Stimulated activated naive CD8-positive, alpha-beta T cell treated with anti-CD3 and anti-CD28 coated beads, Interleukin-15, amount 100 ng/mL, for 72 hours (primary cell): ENCODE measurements around the gene MRPL24.
A peak's percentile ranks its signal among the peaks of the same experiment; 100 is the strongest.

Experiments
- ATAC-seq: fragments of 150-1000 bp; cut with Tn5 transposase; 2 replicates; pipeline ENCODE4 v1.10.0; 2021; ENCODE audit warnings: mild to moderate bottlenecking, moderate library complexity
- DNase-seq, 2 donors: peaks; one replicate each; pipeline ENCODE4 v3.0.0; 2021 to 2022
- H3K27ac Mint-ChIP-seq, 2 donors: one replicate each; pipeline ENCODE4 v1.8.0; 2022; ENCODE audit warnings: mild to moderate bottlenecking in 2 of 2, mixed read lengths in 2 of 2, moderate library complexity in 2 of 2
- H3K27me3 Mint-ChIP-seq: one replicate; pipeline ENCODE4 v1.8.0; 2022; ENCODE audit warnings: mixed read lengths
- H3K4me1 Mint-ChIP-seq: one replicate; pipeline ENCODE4 v1.8.0; 2022; ENCODE audit warnings: mild to moderate bottlenecking, mixed read lengths
- H3K4me3 Mint-ChIP-seq, 2 donors: one replicate each; pipeline ENCODE4 v1.8.0; 2022; ENCODE audit warnings: mild to moderate bottlenecking in 2 of 2, mixed read lengths in 2 of 2, moderate library complexity in 1 of 2
- H3K9me3 Mint-ChIP-seq, 2 donors: one replicate each; pipeline ENCODE4 v1.8.0; 2022; ENCODE audit warnings: mixed read lengths in 2 of 2

Gene MRPL24

GRCh38 chr1:156750191-156750672 is 9.3 kb upstream of the MRPL24 start:
- ATAC-seq (peak; percentile 10), DNase-seq (peak in 1 of 2 donors; percentile 43)
- peak overlapping the region; percentile 80 to 93 for H3K4me3 Mint-ChIP-seq
- no peaks in the 10 kb centered on the region for H3K27me3 Mint-ChIP-seq
- peaks cover 65% of the 10 kb centered on the region for H3K4me1 Mint-ChIP-seq
- H3K9me3 Mint-ChIP-seq = no peaks in the 10 kb centered on the region
- H3K27ac Mint-ChIP-seq = peak overlapping the region; percentile 92 to 97

DNA sequence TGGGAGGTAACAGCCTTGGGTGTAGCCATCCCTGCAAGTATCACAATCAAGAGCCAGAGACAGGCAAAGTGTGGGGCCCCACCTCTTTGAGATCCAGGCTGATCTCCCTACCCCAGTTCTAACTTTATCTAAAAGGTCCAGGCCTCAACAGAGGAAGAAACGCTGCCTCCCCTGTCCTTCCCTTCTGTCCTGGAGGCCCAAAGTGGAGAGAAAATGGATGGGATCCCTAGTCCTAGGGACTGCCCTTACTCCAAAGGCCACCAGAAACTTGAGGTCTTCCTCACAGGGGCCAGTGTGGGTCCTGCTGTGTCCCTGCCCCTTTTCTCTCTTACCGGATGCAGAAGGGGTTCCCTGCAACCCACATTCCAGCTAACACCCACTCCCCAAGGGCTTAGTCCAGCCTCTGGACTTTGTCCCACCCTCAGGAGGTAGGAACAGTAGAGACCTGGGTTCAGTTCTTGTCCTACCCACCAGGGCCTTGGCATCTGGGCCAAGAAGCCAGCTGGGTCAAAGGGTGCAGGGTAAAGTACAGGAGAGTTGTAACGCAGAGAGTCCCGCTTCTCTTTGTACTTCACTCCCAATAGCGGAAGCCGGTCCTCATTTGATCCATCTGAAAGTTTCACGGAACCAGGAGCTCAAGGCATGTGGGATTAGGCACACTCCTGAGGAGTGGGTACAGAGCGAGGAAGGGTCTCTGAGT is 8.7 kb upstream of the MRPL24 start:
- DNase-seq (no peak), ATAC-seq (no peak)
- peak overlapping the region; percentile 92 to 97 for H3K27ac Mint-ChIP-seq
- H3K4me3 Mint-ChIP-seq = peak overlapping the region; percentile 80 to 93
- H3K27me3 Mint-ChIP-seq = no peaks in the 10 kb centered on the region
- peaks cover 67% of the 10 kb centered on the region for H3K4me1 Mint-ChIP-seq
- no peaks in the 10 kb centered on the region for H3K9me3 Mint-ChIP-seq

GRCh38 chr1:156748670-156749418 is 8.0 kb upstream of the MRPL24 start:
- peak overlapping the region; percentile 80 to 93 for H3K4me3 Mint-ChIP-seq
- H3K27me3 Mint-ChIP-seq = no peaks in the 10 kb centered on the region
- ATAC-seq (no peak), DNase-seq (no peak)
- no peaks in the 10 kb centered on the region for H3K9me3 Mint-ChIP-seq
- H3K27ac Mint-ChIP-seq = peak overlapping the region; percentile 92 to 97
- peaks cover 73% of the 10 kb centered on the region for H3K4me1 Mint-ChIP-seq

GRCh38 chr1:156747742-156748669 is 7.1 kb upstream of the MRPL24 start:
- Mint-ChIP-seq H3K4me1 (peaks cover 79% of the 10 kb centered on the region), H3K27me3 (no peaks in the 10 kb centered on the region), H3K4me3 (peak overlapping the region; percentile 80 to 93), H3K9me3 (no peaks in the 10 kb centered on the region), H3K27ac (peak overlapping the region; percentile 92 to 97)
- no peak for DNase-seq
- ATAC-seq = no peak

DNA sequence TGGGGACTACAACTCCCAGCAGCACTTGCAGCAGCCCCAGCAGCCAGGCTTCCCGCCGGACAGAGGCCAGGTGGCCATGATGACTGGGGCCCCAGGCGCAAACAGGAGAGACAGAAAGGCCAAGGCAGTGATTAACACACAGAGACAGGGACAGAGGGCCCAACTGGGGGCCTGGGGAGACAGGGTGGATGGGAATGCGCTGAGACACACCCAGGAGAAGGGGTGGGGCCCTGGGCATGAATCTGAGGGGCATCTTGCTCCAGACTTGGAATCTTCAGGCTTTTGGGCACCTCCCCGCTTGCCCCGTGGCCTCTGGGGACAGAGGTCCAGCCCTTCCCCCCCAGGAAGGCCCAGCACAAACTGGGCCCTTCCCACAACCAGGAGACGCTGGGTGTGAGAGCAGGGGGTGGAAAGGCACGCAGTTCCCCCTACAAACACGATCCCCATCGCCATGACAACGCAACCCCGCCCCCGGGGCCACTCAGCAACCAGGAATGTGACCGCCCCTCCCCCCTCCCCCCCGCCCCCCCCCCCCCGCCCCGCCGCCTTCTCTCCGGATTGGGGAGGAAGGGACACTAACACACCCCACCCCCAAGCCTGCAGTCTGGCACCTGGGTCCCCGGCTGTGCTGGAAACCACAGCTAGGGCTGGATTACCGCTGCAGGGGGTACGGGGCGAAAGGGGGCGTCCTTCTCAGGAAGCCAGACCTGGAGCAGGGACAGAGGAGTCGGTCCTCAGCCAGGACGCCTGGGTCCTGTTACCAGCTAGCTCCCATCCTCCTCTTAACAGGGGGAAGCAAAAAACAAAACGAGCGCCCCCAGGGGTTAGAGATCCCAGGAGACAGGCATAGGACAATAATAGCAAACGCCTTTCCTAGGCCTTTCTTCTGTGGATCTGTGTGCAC is 6.1 kb upstream of the MRPL24 start:
- ATAC-seq (no peak), DNase-seq (no peak)
- peak overlapping the region; percentile 82 to 96 for H3K27ac Mint-ChIP-seq
- H3K27me3 Mint-ChIP-seq = no peaks in the 10 kb centered on the region
- peaks cover 84% of the 10 kb centered on the region for H3K4me1 Mint-ChIP-seq
- H3K4me3 Mint-ChIP-seq = peak overlapping the region; percentile 80 to 93
- no peaks in the 10 kb centered on the region for H3K9me3 Mint-ChIP-seq

GRCh38 chr1:156746406-156746727 is 5.5 kb upstream of the MRPL24 start:
- Mint-ChIP-seq H3K27ac (peak overlapping the region; percentile 66 to 96), H3K4me3 (peak overlapping the region; percentile 80 to 93), H3K9me3 (no peaks in the 10 kb centered on the region), H3K27me3 (no peaks in the 10 kb centered on the region), H3K4me1 (peaks cover 90% of the 10 kb centered on the region)
- no peak for ATAC-seq
- no peak for DNase-seq

- Mint-ChIP-seq H3K27me3 (no peaks in the 10 kb centered on the region), H3K4me1 (peaks cover 94% of the 10 kb centered on the region), H3K4me3 (peak overlapping the region in 1 of 2 donors; percentile 1), H3K27ac (peak overlapping the region in 1 of 2 donors; percentile 66), H3K9me3 (no peaks in the 10 kb centered on the region)
- DNase-seq (no peak), ATAC-seq (no peak)
Observed at GRCh38 chr1:156745881-156746280, 5.0 kb upstream of the MRPL24 start.

GRCh38 chr1:156744786-156745419 is 4.0 kb upstream of the MRPL24 start:
- DNase-seq (no peak), ATAC-seq (no peak)
- no peaks in the 10 kb centered on the region for H3K27me3 Mint-ChIP-seq
- H3K4me3 Mint-ChIP-seq = no peak overlapping the region
- no peaks in the 10 kb centered on the region for H3K9me3 Mint-ChIP-seq
- H3K4me1 Mint-ChIP-seq = peaks cover 88% of the 10 kb centered on the region
- H3K27ac Mint-ChIP-seq = peak overlapping the region; percentile 4 to 85

- no peaks in the 10 kb centered on the region for H3K27me3 Mint-ChIP-seq
- DNase-seq (no peak), ATAC-seq (no peak)
- no peak overlapping the region for H3K4me3 Mint-ChIP-seq
- H3K4me1 Mint-ChIP-seq = peaks cover 84% of the 10 kb centered on the region
- H3K9me3 Mint-ChIP-seq = no peaks in the 10 kb centered on the region
- H3K27ac Mint-ChIP-seq = peak overlapping the region; percentile 23 to 85
Observed at GRCh38 chr1:156744344-156744743, 3.5 kb upstream of the MRPL24 start.

DNA sequence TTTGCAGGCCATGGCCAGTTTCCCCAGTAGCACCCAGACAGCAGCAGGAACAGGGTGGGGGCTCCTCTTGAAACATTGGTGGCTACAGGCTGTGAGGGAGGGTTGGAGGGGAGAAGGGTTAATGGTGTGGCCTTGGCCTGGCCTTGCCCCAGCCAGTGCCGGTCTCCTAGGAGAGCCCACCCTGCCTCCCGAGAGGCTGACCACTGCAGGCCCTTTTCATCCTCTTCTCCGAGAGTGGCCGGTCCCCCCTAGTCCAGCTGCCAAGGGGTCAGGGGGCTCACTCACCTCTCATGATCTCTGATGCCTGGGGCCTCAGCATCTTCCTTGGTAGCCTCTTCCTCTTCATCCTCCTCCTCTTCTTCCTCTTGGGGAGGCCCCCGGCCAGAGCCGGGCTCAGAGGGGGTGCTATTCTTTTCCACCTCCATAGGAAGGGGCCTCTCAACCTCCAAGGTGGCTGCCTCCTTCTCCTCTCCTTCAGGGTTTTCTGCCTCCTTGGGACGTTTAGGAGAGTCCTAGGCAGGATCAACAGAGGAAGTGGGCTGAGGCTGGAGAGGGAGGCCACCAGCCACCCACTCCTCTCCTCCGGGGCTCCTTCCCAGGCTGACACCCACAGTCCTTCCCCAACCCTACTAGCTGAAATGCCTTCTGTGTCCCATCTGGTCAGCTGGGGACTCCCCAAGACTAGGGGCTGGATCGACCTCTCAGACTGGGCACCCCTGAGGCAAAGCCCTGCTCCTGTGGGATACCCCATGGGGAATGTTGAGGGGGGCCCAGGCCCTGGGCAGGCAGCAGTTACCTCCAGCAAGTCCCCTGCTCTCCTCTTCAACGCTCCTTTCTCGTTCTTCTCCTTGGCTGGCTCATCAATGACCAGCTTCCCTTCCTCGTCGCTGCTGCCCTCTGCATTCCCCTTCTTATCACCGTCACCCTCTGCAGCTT is 2.7 kb upstream of the MRPL24 start:
- Mint-ChIP-seq H3K4me3 (no peak overlapping the region), H3K9me3 (no peaks in the 10 kb centered on the region), H3K27ac (peak overlapping the region; percentile 23 to 80), H3K4me1 (peaks cover 84% of the 10 kb centered on the region), H3K27me3 (no peaks in the 10 kb centered on the region)
- DNase-seq = no peak
- no peak for ATAC-seq

DNA sequence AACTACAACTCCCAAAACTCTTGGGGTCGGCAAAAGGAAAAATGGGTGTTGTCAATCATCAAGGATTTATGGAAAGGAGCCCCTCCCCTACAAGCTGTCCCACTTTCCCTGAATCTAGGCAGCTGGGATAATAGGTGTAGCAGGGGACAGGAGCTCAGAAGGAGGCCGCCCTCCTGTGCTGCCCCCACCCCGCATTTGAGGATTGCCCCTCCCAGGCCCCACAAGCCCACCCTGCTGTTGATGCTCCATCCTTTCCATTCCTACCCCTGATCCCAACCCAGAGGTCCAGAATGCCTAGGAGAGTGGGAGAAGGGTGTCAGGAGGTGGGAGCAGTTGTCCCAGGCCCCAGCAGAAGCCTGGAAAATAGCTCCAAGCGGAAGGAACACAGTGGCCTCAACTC is 1.9 kb upstream of the MRPL24 start:
- ATAC-seq (no peak), DNase-seq (no peak)
- Mint-ChIP-seq H3K4me3 (no peak overlapping the region), H3K27me3 (no peaks in the 10 kb centered on the region), H3K27ac (no peak overlapping the region), H3K9me3 (no peaks in the 10 kb centered on the region), H3K4me1 (peaks cover 80% of the 10 kb centered on the region)

DNA sequence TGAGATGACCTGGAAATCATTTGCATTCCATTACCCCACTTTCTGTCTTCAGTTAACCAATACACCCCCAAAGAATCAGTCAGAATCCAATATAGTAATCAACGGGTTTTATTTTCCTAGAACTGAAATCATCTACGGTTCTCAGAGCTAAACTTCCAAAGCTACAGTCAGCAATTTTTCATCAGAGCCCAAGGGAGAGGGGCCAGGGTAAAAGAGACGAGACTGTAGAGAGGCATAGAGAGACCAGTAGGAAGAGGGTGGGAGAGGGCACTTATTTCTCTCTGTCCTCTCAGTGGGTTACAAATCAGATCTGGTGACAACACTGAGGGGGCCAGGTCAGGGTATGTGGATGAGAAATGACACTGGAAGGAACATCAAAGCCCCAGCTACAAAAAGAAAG is 1.1 kb upstream of the MRPL24 start:
- Mint-ChIP-seq H3K4me1 (peaks cover 78% of the 10 kb centered on the region), H3K9me3 (no peaks in the 10 kb centered on the region), H3K4me3 (peak overlapping the region; percentile 95 to 98), H3K27me3 (no peaks in the 10 kb centered on the region), H3K27ac (peak overlapping the region; percentile 47 to 92)
- ATAC-seq = no peak
- DNase-seq = no peak

DNA sequence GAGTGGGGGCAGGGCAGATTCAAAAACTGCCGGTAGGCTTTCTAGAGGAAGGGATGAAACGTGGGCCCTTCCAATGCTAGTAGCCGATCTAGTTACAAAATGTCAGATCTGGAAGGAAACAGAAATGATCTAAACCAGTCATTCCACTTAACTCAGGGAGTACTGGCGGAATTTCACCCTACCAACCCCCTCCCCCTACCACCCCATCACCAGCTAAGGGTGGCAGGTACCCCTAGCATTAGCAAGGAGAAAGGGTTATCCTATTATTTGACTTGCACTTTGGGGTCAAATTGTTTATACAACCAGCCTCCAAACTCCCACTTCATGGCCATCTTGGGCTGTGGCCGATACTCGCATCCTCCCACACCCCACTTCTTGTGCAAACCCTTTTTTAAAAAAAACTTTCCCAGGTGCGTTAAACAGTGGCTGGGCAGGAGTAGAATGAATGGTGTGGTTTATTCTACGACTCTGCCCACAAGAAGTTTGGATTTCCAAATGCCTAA is 644 bp upstream of the MRPL24 start:
- H3K9me3 Mint-ChIP-seq = no peaks in the 10 kb centered on the region
- ATAC-seq = peak; percentile 8
- H3K4me3 Mint-ChIP-seq = peak overlapping the region; percentile 95 to 98
- H3K27me3 Mint-ChIP-seq = no peaks in the 10 kb centered on the region
- peaks cover 73% of the 10 kb centered on the region for H3K4me1 Mint-ChIP-seq
- DNase-seq = peak in 1 of 2 donors; percentile 38
- peak overlapping the region; percentile 97 to 98 for H3K27ac Mint-ChIP-seq
